Activated naive CD4-positive, alpha-beta T cell treated with Interleukin-2 at 50 U/mL for 16 hours (primary cell): ENCODE results near the gene ITFG1.
"Not testable (repeated sequence)": the region's sequence is repeated elsewhere in the genome, so short reads cannot be mapped to it uniquely, and the experiment has no call there.

Experiments
- DNase-seq: peaks from one replicate; pipeline ENCODE4 v3.0.0-alpha.2; 2020

ITFG1 gene

DNA sequence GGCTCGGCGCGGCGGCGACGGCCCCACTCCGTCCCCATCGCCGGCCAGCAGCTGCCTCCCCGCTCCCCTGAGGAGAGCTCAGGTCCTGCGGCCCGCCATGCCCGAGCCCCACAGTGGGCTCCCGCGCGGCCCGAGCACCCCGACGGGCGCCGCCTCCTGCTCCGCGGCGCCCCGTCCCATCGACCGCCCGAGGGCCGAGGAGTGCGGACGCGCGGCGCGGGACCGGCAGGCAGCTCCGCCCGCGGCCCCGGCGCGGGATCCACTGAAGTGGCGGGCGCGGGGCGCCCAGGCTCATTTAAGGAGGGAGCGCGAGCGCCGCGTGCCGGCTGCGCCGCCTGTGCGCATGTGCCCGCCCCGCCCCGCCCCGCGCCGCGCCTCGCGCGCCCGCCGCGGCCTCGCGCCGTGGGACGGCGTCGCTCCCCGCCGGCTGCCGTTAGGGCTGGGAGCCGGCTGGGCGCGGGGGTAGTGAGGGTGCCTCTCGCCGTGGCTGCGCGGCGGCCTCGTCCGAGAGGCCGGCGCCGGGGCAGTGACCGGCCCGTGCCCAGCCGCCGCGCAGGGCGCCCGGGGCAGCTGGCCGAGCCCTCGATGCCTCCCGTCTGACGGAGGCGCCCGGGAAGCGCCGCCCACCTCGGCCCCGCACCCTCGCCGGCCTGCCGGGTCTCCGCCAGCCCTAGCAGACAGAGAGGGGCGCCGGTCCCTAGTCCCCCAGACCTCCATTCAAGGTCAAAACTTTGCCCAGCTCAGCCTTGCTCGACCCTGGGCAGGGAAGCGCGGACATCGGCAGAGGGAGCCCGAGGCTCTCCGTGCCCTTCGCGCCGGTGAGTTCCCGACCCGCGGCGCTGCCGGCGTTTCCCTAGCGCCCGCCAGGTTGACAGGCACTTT is 316.9 kb downstream of the ITFG1 start, which contains the start of gene NETO2:
Gene NETO2, minus strand, starts transcription at position 269 of the 882 bp plus-strand sequence. CDS start 333 bp downstream, outside the sequence.
- peak; percentile 76 for DNase-seq

DNA sequence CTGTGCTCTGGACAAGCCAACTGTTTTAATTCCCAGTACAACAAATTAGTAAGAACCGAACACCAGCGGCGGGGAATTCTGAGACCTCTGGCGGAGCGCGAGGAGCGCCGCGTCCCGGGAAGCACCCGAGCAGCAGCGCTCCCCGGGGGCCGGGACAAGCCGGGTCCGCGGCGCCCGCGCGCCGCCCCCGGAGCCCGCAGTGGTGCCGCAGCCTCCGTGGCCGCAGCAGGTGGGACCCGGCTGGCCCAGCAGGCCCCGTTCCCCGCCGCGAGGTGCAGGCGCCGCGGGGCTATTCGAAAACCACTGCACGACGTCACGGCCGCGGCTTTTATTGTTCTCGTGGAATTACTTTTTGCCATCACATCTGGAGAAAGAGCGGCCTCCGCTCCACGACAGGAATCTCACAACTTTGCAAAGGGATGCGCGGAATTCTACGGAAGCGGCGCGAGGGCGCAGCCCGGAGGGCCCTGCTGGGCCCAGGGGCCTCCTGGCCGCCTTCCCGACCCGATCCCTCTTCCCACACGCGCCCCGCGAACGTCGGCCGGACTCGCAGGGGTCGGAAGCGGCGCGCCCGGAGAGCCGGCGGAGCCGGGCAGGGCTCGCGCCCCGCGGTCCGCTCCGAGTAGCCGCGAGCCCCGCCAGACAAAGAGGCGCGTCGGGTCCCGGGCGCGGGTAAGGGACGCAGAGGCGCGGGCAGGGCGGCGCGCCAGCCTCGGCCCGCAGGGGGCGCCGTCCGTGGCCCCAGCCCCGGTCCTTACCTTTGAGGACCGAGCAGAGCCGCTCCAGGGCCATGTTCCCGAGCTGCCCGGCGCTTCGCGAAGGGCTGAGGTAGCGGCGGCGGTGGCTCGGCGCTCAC is 317.8 kb downstream of the ITFG1 start:
- peak; percentile 76 for DNase-seq

DNA sequence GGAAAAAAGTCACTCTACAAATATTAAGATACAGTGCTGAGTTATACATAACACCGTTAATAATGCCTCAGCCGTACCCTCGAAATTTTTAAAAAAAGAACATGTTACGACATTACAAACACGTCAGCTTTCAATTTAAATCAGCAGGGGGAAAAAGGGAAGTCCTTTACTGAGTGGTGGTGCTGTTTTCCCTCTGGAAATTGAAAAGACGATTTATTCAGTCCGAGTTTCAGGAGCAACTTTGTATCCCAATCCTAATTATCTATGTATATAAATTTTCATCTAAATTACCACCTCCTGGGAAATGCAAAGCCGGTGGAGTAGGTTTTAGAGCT is 318.4 kb downstream of the ITFG1 start:
- DNase-seq = no peak

DNA sequence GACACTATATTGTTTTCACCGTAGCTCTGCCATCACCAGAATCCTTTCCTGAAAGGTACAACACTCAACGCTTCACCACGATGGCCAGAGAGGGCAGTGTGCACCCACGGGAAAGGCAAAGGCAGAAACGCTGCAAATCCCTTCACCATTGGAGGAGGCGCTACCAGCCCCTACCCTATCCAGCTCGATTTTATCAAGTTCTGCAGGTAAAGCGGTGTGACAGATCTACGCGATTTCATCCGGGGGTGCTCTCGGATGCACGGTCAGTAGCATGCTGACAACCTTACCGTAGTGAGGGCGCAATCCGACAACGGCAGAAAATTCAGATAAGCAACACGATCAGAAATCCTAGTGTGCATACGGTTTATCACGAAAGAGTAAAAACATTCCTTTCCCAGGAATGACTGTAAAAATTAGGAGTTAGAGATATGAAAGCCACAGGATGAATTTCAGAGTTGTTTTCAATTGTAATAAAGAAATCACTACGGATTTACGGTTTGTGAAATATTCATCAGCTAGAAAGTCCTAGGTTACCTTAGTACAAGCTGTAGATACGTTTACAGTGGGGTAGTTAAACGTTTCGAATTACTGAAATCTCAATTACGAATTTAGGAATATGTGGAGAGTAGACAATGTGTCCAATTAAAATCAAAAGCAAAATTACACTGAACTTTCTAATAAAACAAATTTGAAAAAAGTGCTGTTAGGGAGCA is 318.9 kb downstream of the ITFG1 start:
- DNase-seq = peak; percentile 83

DNA sequence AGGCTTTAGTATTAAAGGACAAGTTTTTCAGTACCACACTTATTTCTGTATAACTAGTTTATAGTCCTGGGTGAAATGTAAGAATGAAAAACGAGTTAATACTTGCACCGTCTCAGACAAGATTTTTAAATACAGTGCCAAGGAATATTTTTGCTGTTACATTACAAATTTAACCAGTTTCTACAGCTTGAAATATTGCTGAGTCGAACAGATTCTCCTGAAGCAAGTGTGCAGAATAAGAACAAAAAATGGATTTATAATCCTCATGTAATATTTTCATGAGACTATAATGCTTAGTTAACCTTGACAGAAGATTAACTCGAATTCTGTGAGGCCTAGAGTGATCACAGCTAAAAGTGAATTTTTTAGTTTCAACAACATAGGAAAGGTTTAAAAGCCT is 320.2 kb downstream of the ITFG1 start:
- DNase-seq = no peak

DNA sequence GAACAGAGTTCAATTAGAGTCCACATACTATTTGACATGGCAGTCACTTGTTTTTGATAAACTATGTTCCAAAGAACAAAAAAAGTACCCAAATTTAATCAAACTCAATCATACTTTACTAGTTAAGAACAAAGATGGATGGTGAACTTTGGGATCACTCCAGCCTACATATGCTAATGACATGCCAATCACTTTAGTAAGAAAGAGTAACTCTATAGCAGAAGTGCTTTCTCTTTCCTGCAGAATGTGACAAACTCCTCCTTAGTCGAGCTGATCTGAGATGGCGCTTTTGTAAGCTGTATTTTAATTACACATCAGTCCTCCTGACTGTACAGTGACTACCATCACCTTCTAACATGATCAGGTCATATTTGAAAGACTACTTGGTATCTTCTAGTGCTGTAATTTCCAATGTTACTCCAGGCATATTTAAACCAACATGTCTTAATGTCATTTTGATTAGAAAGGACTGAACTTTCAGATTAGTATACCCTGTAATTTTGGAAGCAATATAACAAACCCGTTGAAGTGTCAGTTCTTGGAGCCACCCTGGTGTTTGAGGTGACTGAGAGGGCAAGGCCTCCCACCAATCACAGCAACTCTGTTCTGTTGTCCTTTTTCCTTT is 321.2 kb downstream of the ITFG1 start:
- no peak for DNase-seq

DNA sequence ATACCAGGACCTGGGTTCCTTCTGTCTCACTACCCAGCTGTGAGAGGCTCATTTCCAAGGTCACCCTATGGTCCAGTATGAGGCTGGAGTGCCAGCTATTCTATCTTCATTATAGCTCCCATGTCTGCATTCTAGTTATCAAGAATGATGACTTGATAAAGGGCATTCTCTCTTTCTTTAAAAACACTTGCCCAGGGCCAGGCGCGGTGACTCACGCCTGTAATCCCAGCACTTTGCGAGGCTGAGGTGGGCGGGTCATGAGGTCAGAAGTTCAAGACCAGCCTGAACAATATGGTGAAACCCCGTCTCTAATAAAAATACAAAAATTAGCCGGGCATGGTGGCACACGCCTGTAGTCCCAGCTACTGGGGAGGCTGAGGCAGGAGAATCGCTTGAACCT is 322.9 kb downstream of the ITFG1 start:
- DNase-seq = not testable (repeated sequence)

DNA sequence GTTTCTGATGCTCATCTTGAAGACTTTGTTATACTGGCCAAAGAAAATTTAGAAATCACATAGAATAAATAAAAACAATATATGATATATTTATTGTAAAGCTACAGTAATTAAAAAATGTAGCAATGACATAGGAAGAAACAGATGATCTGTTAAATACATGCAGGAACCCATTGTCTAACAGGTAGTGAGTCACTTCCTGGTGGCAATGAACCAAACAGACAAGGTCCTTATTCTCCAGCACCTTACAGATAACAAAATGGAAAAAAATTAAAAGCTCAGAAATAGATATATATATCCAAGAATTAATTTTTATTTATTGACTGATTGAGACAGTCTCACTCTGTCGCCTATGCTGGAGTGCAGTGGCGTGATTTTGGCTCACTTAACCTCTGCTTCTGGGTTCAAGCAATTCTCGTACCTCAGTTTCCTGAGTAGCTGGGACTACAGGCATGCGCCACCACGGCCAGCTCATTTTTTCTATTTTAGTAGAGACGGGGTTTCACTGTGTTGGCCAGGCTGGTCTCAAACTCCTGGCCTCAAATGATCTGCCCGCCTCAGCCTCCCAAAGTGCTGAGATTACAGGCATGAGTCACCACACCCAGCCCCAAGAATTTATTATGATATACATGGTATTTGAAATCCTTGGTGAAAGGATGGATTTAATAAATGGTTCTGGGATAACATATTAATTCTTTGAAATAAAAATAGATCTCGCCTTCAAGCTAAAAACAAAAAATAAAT is 324.6 kb downstream of the ITFG1 start:
- DNase-seq = peak; percentile 11

DNA sequence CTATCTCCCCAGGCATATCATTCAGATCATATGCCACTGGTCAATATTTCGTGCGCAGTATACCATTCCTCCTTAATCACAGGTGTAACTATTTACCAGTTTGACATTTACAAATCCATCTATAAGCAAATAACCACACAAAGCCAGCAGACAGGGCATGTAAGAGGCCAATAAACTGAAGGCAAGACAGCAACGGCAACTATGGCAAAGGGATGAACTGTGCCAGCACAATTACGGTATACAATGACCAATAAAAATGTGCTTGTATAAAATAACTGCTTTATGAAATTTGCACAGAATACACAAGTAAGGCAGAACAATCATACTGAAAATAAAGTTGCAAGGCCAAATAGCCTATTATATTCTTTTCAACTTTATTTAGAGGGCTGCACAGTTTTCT is 326.3 kb downstream of the ITFG1 start:
- DNase-seq = no peak

DNA sequence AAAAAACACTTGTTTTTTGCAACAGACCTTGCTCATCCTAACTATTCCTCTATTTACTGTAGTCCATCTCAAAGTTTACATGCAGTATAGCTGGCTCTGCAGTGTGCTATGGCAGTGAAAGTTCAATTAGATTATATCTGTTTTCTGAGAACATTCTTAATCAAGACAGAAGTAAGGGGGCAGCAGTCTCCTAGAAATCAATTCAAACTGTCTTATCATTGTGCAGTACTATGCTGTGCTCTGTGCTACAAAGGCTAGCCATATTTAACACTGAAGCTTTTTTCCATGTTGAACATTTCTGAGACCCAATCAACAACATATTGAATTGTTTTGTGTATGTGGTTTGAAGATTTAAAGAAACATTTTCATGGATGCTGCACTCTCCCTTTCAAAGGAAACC is 328.6 kb downstream of the ITFG1 start:
- no peak for DNase-seq

DNA sequence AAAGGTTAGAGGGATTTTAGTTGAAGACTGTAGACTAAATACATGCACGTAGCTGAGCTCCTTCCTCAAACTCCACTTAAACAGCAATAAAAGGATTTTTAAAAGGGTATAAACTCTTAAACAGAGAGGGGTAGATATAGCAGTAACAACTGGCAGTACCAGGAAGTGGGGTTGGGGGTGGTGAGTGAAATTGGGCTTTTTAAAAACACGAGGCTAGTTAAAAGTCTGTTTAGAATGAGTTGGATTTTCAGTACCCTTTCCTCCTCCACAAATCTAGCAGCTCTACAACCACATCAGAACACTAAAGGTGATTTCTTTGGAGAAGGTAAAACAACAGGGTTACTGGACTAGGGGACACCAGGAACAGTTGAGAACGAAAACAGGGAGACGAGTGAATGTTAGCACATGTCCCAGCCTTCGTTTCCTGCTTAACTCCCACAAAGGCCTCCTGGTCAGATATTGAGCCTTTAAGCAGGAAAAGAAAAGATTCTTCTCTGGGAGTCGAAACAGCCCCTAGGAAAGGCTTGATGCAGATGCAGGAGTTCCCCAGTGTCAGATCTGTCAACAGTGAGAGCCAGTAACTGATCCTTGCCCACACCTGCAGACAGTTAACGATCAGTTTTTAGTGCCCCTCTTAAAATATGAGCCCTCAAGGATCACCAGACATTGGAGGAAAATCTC is 331.0 kb downstream of the ITFG1 start:
- no peak for DNase-seq

DNA sequence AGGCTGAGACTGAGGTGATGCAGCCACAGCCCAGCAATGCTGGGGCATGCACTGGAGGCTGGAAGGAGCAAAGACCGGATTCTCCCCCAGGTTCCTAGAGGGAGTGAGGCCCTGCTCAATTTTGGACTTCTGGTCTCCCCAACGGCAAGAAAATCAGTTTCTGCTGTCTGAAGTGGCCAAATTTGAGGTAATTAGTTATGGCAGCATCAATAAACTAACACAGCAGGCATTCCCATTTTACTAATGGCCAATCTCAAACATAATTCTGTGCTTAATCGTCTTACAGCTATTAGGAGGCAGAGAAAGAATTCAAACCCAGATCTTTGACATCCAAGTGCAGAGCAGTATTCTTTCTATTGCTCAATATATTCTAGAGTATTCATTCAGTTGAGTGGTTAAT is 333.3 kb downstream of the ITFG1 start:
- no peak for DNase-seq

DNA sequence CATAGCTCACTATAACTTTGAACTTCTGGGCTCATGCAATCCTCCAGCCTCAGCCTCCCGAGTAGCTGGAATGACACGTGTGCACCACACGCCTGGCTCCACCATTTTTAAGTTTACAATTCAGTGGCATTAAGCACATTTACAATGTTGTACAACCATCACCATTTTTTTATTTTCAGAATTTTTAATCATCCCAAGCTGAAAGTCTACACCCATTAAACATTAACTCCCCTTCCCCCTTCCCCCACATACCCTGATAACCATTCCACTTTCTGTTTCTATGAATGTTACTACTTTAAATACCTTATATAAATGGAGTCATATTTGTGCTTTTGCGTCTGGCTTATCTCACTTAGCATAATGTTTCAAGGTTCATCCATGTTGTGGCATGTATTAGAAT is 335.1 kb downstream of the ITFG1 start:
- DNase-seq = no peak

DNA sequence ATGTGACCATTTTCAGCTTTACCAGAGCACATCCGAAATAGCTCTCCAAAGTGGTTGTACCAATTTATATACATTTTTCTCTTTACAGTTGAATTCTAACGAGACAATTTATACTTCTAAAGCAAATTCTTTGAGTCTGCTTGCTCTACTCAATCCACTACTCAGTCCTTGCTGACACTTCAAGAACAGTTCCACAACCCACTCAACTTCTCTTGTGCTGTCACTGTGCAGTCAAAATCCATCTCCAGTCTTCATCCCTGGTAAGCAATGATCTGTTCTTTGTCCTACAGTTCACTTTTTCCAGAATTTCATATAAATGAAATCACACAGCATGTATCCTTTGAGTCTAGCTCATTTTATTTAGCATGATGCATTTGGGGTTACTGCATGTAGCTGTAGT is 347.7 kb downstream of the ITFG1 start:
- no peak for DNase-seq

DNA sequence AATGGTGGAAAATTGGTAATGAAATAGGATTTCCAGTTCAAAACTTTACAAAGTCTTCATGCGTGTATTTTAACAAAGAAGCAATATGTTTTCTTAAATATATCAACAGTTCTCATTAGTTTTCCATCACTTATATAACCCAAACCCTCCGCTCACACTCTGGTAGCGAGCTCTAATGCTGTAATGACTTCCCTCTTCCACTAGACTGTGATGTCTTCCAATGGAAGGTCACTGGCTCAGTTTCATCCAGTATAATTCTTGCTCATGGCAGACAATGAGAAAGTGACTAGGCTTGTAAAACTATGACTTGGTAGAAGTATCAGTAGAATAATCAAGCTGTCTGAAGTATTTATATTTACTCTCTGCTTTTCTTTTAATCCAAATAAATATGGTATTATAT is 349.9 kb downstream of the ITFG1 start:
- DNase-seq = no peak

DNA sequence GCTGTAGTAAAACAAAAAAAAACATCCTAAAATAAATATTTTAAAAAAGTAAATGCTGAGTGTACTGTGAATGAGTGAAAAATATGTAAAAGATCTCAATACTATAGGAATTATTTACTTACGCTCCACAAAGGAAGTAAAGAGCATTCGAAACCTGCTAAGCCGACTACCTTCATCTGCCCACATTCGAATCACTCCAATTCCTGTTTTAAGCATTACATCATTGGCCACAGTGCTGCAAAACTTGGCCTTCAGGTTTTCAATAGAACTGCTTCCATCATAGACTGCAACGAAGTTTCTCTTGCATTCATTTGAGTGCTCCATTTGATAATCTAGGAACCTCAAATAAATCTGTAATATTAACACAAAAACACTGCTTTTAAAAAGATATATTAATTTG is 351.5 kb downstream of the ITFG1 start:
- DNase-seq = no peak
